KG1 (cell line): Measurements from ENCODE around the gene LRIG2.
"Not testable (repeated sequence)": the region's sequence is repeated elsewhere in the genome, so short reads cannot be mapped to it uniquely, and the experiment has no call there.

ENCODE experiments used
- DNase-seq: peaks from one replicate; lab custom pipeline; 2025; lab: John Stamatoyannopoulos, UW

The LRIG2 gene

DNA sequence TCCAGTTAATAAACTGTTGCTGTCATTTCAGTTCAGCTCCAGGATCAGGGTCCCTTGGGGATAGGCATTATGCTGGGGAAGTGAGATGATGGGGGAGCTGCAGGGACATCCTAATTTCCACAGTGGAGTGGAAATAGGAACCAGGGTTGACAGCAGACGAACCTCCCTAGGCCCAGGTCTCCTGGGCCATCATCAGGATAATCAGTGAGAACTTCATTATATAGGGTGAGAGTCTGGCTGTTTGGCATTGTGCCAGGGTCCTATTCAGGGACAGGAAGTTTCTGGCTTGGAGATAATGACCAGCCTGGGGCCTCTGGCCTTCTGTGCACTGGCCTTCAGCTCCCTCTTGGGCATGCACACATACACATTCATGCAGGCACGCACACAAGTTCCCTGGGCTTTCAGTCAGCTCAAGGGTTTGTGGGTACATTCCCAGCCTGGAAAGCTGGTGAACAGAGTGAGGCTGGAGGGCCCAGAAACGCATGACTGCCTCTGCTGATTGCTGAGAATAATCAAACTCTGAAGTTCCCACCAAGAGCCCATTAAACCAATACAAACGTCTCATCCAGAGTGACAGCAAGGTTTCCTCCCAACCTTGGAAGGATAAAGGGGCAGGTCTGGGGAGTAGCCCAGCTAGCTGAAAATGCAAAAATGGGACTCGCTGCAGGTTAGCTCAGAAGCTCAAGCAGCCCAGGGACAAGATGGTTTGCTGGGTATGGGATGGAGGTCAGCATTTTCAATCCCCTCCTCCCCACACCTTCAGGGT lies 13.9 kb upstream of the LRIG2 start:
- DNase-seq = no peak

- DNase-seq = not testable (repeated sequence)
These were observed 9.5 kb upstream of the LRIG2 start for GRCh38 chr1:113063456-113063855.

- DNase-seq = no peak
These were observed 749 bp upstream of the LRIG2 start for GRCh38 chr1:113072141-113072756.

- DNase-seq = no peak
These were observed 517 bp downstream of the LRIG2 start for GRCh38 chr1:113073479-113073950.

DNA sequence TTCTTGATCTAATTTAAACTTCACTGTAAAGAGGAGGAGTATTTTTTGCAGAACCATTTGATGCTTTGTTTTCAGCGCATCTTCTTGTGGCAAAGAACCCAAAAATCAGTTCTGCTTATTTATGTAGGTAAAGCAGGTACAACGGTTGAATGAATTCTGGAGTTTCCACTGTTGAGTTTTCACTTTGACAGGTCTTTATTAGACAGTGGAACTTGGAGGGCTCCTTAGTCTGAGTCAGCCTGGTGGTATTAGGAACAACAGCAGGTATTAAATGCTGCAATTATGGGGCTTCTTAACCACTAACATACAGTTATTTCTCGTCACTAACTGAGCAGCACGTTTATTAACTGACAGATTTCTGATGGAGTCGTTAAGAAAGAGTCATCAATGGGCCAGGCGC lies 1.2 kb downstream of the LRIG2 start:
- no peak for DNase-seq

DNA sequence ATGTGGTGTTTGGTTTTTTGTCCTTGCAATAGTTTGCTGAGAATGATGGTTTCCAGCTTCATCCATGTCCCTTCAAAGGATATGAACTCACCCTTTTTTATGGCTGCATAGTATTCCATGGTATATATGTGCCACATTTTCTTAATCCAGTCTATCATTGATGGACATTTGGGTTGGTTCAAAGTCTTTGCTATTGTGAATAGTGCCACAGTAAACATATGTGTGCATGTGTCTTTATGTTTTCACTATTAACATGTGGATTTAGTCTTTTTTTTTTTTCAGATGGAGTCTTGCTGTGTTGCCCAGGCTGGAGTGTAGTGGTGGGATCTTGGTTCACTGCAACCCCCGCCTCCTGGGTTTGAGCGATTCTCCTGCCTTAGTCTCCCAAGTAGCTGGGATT lies 5.0 kb downstream of the LRIG2 start:
- DNase-seq = not testable (repeated sequence)

- DNase-seq = no peak
These were observed 13.5 kb downstream of the LRIG2 start for GRCh38 chr1:113086541-113086940.

GRCh38 chr1:113088972-113089371 lies 16.0 kb downstream of the LRIG2 start:
- no peak for DNase-seq

- no peak for DNase-seq
These were observed 17.1 kb downstream of the LRIG2 start for GRCh38 chr1:113090051-113090450.

GRCh38 chr1:113091988-113092594 lies 19.1 kb downstream of the LRIG2 start:
- no peak for DNase-seq

DNA sequence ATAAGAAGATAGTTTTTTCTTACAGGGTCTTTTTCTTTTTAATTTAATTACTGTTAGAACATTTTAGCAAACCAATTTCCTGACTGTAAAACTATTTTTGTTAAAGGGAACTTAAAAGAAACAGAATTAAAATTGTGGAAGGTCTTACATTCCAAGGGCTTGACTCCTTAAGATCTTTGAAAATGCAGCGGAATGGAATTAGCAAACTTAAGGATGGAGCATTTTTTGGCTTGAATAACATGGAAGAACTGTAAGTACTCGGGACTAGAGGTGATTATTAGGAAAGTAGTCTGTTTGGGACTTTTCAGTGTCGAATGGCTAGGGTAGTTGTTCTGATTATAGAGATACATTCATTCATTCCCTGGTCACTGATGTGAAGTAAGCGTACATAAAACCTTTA lies 21.5 kb downstream of the LRIG2 start:
- DNase-seq = no peak

DNA sequence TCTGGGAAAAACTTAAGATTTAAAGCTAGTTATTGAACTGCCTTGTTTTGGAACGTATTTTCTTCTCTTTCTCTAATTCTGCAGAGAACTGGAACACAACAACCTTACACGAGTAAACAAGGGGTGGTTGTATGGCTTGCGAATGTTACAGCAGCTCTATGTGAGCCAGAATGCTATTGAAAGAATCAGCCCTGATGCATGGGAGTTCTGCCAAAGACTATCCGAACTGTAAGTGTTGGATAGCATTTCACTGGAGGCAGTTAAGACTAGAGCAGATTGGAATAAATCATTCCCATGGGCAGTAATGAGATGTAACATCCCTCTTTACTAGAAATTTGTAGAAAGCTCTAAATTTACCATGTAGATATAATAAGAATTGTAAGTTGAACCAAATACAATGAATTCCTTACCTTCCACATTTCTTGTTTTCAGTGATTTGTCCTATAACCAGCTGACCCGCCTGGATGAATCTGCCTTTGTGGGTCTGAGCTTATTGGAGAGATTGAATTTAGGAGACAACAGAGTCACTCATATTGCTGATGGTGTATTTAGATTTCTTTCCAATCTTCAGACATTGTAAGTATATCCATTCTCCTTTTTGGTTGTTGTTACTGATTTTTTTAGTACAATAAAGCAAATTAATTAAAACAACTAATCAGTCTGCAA lies 22.9 kb downstream of the LRIG2 start:
- DNase-seq = no peak

GRCh38 chr1:113096493-113096892 lies 23.5 kb downstream of the LRIG2 start:
- DNase-seq = no peak

GRCh38 chr1:113101588-113101987 lies 28.6 kb downstream of the LRIG2 start:
- DNase-seq = no peak

- DNase-seq = no peak
These were observed 30.1 kb downstream of the LRIG2 start for GRCh38 chr1:113103048-113103447.

DNA sequence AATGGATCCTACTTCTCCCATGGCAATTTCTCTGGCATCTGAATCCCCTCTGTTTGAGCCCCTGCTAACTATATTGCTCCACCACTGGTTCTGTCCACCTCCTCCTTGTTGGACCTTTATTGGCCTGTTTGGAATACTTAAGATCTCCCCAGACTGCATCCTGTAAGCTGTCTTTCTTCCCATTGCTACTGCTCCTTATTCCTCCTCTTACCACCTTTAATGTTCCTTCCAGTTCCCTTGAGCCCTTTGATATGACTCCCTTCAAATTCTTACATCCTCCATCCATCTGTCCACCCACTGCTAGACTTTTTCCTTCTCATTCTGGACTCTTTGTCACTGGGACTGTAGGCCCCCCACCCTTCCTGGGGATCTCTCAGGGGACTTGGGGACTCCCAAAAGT lies 31.0 kb downstream of the LRIG2 start:
- DNase-seq = no peak

DNA sequence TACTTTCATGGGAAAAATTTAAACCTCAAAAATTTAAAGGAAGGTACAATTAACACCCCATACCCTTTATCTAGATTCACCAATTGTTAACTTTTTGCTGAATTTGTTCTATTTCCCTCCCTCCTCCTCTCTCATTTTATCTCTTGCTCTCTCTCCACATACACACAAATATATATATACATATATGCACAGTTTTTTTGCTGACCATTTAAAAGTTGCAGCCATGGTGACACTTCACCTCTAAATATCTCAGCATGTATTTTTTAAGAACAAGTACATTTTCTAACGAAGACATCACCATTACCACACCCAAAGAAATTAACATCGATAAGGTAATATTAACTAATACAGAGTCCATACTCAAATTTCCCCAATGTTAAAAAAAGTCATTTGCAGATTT lies 33.9 kb downstream of the LRIG2 start:
- no peak for DNase-seq

DNA sequence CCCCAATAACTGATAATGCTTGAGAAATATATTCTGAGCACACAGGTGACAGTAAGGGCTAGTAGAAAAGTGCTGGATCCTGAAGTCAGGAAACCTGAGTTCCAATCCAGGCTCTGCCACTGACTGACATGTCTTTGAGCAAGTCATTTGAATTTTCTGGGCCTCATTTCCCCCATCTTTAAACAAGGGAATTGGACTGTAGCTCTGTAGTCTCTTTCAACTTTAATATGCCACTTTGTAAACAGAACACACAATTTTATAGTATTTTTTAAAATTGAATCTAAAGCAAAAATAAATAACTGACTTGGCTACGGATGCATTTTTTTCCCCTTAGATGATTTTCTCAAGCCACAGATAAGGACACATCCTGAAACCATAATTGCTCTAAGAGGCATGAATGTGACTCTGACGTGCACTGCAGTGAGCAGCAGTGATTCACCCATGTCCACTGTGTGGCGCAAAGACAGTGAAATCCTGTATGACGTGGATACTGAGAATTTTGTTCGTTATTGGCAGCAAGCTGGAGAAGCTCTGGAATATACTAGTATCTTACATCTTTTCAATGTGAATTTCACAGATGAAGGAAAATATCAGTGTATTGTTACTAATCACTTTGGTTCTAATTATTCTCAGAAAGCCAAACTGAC lies 37.0 kb downstream of the LRIG2 start:
- DNase-seq = no peak

DNA sequence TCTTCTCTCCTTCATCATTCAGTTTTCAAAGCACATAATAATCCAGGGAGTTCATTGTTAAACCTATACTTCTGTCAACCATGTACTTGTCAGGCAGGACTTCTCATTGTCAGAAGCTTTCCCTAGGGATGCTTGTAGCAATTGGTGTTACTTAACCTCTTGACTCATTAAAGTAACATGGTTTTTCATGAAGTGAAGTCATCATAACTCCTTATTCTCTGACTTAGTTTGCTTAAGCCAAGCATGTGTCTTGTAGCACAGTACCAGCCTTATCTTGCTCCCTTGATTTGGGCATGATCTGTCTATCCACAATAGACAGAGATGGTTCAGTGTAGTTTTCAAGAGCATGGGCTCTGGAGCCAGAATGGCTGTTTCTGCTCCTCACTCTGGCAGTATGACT lies 45.3 kb downstream of the LRIG2 start:
- DNase-seq = no peak

DNA sequence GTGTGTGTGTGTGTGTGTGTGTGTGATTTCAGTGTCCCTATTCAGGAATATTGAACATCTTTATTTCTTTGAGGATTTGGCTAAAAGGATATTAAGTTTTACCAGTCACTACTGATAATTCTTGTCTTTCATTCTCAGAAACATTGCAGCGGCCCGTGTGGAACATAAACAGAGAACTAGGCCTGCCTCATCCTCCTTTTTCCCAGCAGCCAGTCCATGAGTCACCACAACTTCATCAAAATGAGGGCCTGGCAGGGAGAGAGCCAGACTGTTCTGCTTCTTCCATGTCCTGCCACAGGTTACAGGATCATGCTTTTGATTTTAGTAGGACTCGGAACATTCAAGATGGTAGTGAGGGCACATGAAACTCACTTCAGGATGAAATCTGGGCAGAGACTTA lies 50.7 kb downstream of the LRIG2 start:
- DNase-seq = no peak

- no peak for DNase-seq
These were observed 51.4 kb downstream of the LRIG2 start for GRCh38 chr1:113124366-113124765.

DNA sequence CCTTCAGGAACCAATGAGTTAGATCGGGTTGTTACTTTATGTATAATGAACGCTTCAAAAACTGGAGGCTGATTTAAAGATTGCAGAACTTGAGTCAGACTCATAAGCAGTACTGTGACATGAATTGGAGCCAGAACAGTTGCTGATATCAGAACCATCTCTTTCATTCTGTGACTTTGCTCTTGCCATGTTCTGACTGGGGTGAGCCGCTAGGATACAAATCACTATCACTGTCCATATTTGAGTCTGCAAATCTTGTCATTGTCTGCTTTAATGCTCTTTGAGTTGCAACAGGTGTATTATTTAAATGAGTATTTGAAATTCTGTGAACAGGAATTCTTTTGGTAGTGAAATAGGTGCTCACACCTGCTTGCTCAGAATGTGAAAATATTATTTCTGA lies 52.5 kb downstream of the LRIG2 start:
- no peak for DNase-seq
